Peyer's patch (tissue), 4 donors: ENCODE data around the gene TRPC5OS. TPM values are rescaled to one million over a fixed set of nuclear protein-coding genes. Genes with fewer than 3 reads are reported as not detected.

Experiments used
- DNase-seq, 3 donors: peaks; one replicate each; pipeline ENCODE4 v3.0.0-alpha.2; 2017 to 2019
- H3K27ac ChIP-seq, 4 donors: fragments of 200-600 bp; sonication (generic); one replicate each; pipeline ENCODE4 v1.5.1; 2016 to 2019
- H3K27me3 ChIP-seq, 2 donors: fragments of 200-600 bp; sonication (generic); one replicate each; pipeline ENCODE4 v1.5.1; 2019
- H3K36me3 ChIP-seq, 3 donors: fragments of 200-600 bp; sonication (generic); one replicate each; pipeline ENCODE4 v1.5.1; 2016 to 2019
- H3K4me1 ChIP-seq, 4 donors: fragments of 200-600 bp; sonication (generic); one replicate each; pipeline ENCODE4 v1.5.1; 2016 to 2019
- H3K4me3 ChIP-seq, 4 donors: fragments of 200-600 bp; sonication (generic); 1 replicate in 3 of 4; 2 replicates in 1 of 4; pipeline ENCODE4 v1.5.1; 2016 to 2019; ENCODE audit warnings: mild to moderate bottlenecking in 1 of 4
- H3K9me3 ChIP-seq, 4 donors: fragments of 200-600 bp; sonication (generic); one replicate each; pipeline ENCODE4 v1.5.1; 2016 to 2019; ENCODE audit warnings: mild to moderate bottlenecking in 1 of 4
- POLR2A ChIP-seq, 2 donors: fragments of 450-650 bp; IDR thresholded peaks; one replicate each; pipeline ENCODE4 v1.5.1; 2017; ENCODE audit warnings: antibody characterized with exemption in 2 of 2, mild to moderate bottlenecking in 2 of 2, moderate library complexity in 2 of 2
- total RNA-seq, 4 donors: library from RNA; depleted of rRNA; stranded (reverse); fragments of >200 nt; gene quantifications; one replicate each; pipeline ENCODE4 v1.1.0, GENCODE V29; 2016
- TF ChIP-seq, protein P1 (sequence below), 6 experiments: fragments of 450-650 bp in 4 of 6; fragments of 200-600 bp in 2 of 6; sonication (generic) in 1 of 6; IDR thresholded peaks; one replicate each; pipeline ENCODE4 v1.5.1; 2017 to 2019; ENCODE audit warnings: antibody characterized with exemption in 6 of 6, mild to moderate bottlenecking in 3 of 6, moderate library complexity in 1 of 6

TRPC5OS gene
- total RNA-seq, 4 donors from 2014 or later: not detected

DNA sequence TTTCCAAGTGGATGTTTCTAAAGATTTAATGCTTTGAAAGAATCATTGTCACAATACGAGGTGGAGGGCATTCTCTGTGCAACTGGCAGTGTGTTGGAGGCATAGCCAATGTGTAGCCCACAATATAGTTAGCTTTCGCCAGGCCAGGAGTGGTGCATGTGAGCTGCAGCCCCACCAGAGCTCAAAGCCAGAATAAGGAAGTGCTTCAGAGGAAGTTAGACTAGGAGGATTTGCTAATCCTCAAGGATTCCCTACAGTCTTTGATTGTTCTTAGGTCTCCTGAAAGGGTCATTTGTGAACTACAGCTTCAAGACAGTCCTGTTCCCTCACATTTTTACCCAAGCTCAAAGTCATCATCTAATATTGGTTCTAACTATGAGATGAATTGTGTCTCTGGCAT is 16.4 kb downstream of the TRPC5OS start:
- no peak for DNase-seq
- Histone ChIP-seq H3K4me1 (no peaks in the 10 kb centered on the region), H3K9me3 (no peaks in the 10 kb centered on the region), H3K27me3 (no peaks in the 10 kb centered on the region), H3K4me3 (no peak overlapping the region), H3K27ac (no peak overlapping the region), H3K36me3 (no peaks in the 10 kb centered on the region)
- TF ChIP-seq, protein P1, sequence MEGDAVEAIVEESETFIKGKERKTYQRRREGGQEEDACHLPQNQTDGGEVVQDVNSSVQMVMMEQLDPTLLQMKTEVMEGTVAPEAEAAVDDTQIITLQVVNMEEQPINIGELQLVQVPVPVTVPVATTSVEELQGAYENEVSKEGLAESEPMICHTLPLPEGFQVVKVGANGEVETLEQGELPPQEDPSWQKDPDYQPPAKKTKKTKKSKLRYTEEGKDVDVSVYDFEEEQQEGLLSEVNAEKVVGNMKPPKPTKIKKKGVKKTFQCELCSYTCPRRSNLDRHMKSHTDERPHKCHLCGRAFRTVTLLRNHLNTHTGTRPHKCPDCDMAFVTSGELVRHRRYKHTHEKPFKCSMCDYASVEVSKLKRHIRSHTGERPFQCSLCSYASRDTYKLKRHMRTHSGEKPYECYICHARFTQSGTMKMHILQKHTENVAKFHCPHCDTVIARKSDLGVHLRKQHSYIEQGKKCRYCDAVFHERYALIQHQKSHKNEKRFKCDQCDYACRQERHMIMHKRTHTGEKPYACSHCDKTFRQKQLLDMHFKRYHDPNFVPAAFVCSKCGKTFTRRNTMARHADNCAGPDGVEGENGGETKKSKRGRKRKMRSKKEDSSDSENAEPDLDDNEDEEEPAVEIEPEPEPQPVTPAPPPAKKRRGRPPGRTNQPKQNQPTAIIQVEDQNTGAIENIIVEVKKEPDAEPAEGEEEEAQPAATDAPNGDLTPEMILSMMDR (IDR thresholded peaks at IDR 0.05): no peak
- no peak for TF ChIP-seq POLR2A (IDR thresholded peaks at IDR 0.05)

DNA sequence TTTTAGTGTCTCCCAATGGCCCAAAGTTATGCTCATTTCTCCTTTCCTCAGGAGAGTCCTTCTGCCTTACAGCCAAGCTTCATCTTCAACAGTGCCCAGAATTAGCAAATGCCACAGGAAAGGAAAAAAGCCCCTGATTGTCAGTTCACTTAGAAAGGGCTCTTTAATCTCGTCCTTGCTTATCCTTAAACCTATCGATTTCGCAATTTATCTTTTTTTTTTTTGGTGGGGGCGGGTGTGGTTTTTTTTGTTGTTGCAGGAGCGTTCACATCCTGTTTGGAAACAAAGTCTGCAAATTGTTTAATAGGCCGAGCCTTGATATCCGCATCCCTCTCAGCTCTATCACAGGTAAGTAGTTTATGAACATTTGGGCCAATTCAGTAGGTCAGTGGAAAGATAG is 20.2 kb downstream of the TRPC5OS start:
- Histone ChIP-seq H3K4me3 (no peak overlapping the region), H3K4me1 (no peaks in the 10 kb centered on the region), H3K9me3 (no peaks in the 10 kb centered on the region), H3K27ac (no peak overlapping the region), H3K27me3 (no peaks in the 10 kb centered on the region), H3K36me3 (no peaks in the 10 kb centered on the region)
- DNase-seq: no peak
- no peak for TF ChIP-seq POLR2A (IDR thresholded peaks at IDR 0.05)
- TF ChIP-seq, protein P1 (IDR thresholded peaks at IDR 0.05): no peak

DNA sequence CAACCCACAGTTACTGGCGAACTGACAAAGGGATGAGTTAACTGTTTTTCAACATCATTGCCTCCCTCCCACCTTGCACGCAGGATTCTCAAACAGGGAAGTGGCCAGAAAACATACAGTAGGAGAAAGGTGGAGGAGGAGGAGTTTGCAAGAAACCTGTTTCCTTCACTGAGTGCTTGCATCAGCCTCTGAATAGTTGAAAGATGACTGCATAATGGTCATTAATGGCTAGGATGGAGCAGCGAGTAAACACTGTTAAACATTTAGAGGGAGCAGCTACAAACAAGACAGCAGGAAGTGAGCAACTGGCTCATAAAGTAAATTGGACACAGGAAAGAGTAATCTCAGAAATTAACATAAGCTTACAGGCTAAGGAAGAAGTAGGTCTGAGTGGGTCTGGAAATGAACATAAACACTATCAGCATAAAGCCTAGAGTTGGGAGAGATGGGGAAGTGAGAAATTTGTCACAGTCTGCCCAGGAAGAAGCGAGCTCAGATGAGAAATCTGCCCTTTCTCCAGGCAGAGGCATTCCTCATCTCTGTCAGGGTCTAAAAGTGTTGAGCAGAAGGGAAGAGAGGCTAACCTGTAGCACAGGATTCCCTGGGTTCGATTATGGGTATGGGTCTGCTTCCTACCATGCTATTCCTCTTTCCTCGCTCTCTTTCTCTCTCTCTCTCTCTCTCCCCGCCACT is 38.6 kb downstream of the TRPC5OS start:
- Histone ChIP-seq H3K4me1 (no peaks in the 10 kb centered on the region), H3K9me3 (no peaks in the 10 kb centered on the region), H3K27me3 (no peaks in the 10 kb centered on the region), H3K4me3 (no peak overlapping the region), H3K27ac (no peak overlapping the region), H3K36me3 (no peaks in the 10 kb centered on the region)
- no peak for DNase-seq
- TF ChIP-seq POLR2A (IDR thresholded peaks at IDR 0.05): no peak
- TF ChIP-seq, protein P1 (IDR thresholded peaks at IDR 0.05): no peak

DNA sequence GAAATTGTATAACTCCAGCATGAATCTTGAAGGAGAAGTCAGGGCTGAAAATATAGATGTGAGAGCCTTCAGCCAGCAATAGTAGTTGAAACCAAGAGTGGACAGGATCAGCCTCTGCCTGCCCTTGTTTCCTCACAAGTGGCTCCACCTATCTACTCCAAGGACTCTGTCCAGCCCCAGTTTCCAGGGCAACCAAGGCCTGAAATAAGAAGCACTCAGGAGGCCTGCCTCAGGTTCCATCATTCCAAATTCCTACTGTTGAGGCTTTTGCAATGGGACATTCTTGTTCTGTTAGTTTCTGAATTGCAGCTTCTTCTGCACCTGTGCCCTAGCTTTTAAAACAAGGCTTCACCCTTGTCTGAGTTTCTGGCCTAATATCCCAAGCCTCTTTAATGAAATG is 41.6 kb downstream of the TRPC5OS start:
- Histone ChIP-seq H3K9me3 (no peaks in the 10 kb centered on the region), H3K36me3 (no peaks in the 10 kb centered on the region), H3K4me3 (no peak overlapping the region), H3K4me1 (no peaks in the 10 kb centered on the region), H3K27me3 (no peaks in the 10 kb centered on the region), H3K27ac (no peak overlapping the region)
- no peak for DNase-seq
- TF ChIP-seq, protein P1 (IDR thresholded peaks at IDR 0.05): no peak
- TF ChIP-seq POLR2A (IDR thresholded peaks at IDR 0.05): no peak

DNA sequence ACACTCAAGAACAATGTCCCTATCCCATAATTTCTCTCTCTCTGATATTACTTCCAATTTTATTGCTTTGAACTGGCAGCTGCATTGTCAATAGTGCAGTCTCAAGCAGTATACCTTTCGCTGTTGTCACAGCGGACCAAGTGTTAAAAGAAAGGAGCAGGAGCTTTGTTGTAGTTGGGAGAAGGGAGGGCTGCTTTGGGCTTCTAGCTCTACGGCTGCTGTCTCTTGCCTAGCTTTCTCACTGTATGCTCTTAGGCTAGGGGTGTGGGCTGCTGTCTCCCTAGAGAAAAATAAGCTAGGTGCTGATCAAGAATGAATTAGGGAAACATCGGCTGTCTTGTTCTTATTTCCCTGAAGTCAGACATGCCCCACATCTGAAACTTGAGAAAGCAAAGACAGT is 52.5 kb downstream of the TRPC5OS start:
- H3K36me3 ChIP-seq: no peaks in the 10 kb centered on the region
- H3K4me3 ChIP-seq: no peak overlapping the region
- H3K27ac ChIP-seq: no peak overlapping the region
- no peaks in the 10 kb centered on the region for H3K9me3 ChIP-seq
- TF ChIP-seq, protein P1 (IDR thresholded peaks at IDR 0.05): no peak
- no peak for TF ChIP-seq POLR2A (IDR thresholded peaks at IDR 0.05)
- no peak for DNase-seq
- H3K27me3 ChIP-seq: no peaks in the 10 kb centered on the region
- no peaks in the 10 kb centered on the region for H3K4me1 ChIP-seq

Other genes with a start within 250 kb of the TRPC5OS start
- 100 to 1,000 TPM in 1 of 4 donors, 10 to 100 TPM in 3; 80.9 to 123 (median 90.7) TPM for gene ALG13, start 195.0 kb upstream of the TRPC5OS start, total RNA-seq
- gene TRPC5, start 206.6 kb downstream of the TRPC5OS start, total RNA-seq: not detected
- gene RTL4, start 206.8 kb downstream of the TRPC5OS start, total RNA-seq: not detected